Measurements from ENCODE around the gene OPRL1. TPM values are rescaled to one million over a fixed set of nuclear protein-coding genes. Genes with fewer than 3 reads are reported as not detected.

Gene OPRL1
- total and polyA plus RNA-seq, 2 donors (not counting 1 experiment from before 2014, with no cell fraction given): 0.49 to 4.1 TPM

- H2AFZ ChIP-seq (ENCODE audit: low read length): no peak overlapping the region
- TF ChIP-seq EZH2 (IDR thresholded peaks at IDR 0.05; ENCODE audit: low read length, missing control alignments): no peak
- no peak for TF ChIP-seq CTCF (conservative IDR thresholded peaks at IDR 0.05 in 1 of 2, IDR thresholded peaks at IDR 0.05 in 1 of 2; ENCODE audit: low read depth in 1 of 2, low read length in 2 of 2)
- H3K4me2 ChIP-seq (ENCODE audit: extremely low read depth, insufficient read depth, low read length): no peak overlapping the region
- no peak overlapping the region for H3K27ac ChIP-seq (ENCODE audit: insufficient read depth, low read length)
- no peak for DNase-seq (ENCODE audit: low read depth in 2 of 2)
- H3K4me1 ChIP-seq (ENCODE audit: control insufficient read depth, extremely low read depth, insufficient read depth, low read length): no peaks in the 10 kb centered on the region
- no peaks in the 10 kb centered on the region for H4K20me1 ChIP-seq (ENCODE audit: control insufficient read depth, extremely low read depth, insufficient read depth, low read length)
- H3K36me3 ChIP-seq (ENCODE audit: control insufficient read depth, insufficient read depth, low read length): no peaks in the 10 kb centered on the region
- H3K9ac ChIP-seq (ENCODE audit: insufficient read depth, low read length): no peak overlapping the region
- no peaks in the 10 kb centered on the region for H3K27me3 ChIP-seq (ENCODE audit: control insufficient read depth, insufficient read depth, low read length)
- H3K4me3 ChIP-seq (replicated peaks in 1 of 4; ENCODE audit: control extremely low read depth in 1 of 4, insufficient read depth in 1 of 4, low read depth in 3 of 4, low read length in 4 of 4): no peak overlapping the region
- no peaks in the 10 kb centered on the region for H3K79me2 ChIP-seq (ENCODE audit: control insufficient read depth, insufficient read depth, low read length)
- no peaks in the 10 kb centered on the region for H3K9me3 ChIP-seq (ENCODE audit: control insufficient read depth, insufficient read depth, low read depth, low read length)
These were observed 68.7 kb downstream of the OPRL1 start for GRCh38 chr20:64148581-64148980.

GRCh38 chr20:64149141-64149540 lies 69.3 kb downstream of the OPRL1 start:
- Histone ChIP-seq H4K20me1 (ENCODE audit: control insufficient read depth, extremely low read depth, insufficient read depth, low read length) (no peaks in the 10 kb centered on the region), H3K9me3 (ENCODE audit: control insufficient read depth, insufficient read depth, low read depth, low read length) (no peaks in the 10 kb centered on the region), H3K27ac (ENCODE audit: insufficient read depth, low read length) (no peak overlapping the region), H3K36me3 (ENCODE audit: control insufficient read depth, insufficient read depth, low read length) (no peaks in the 10 kb centered on the region), H3K79me2 (ENCODE audit: control insufficient read depth, insufficient read depth, low read length) (no peaks in the 10 kb centered on the region), H3K9ac (ENCODE audit: insufficient read depth, low read length) (no peak overlapping the region), H3K4me1 (ENCODE audit: control insufficient read depth, extremely low read depth, insufficient read depth, low read length) (no peaks in the 10 kb centered on the region), H2AFZ (ENCODE audit: low read length) (no peak overlapping the region), H3K4me3 (replicated peaks in 1 of 4; ENCODE audit: control extremely low read depth in 1 of 4, insufficient read depth in 1 of 4, low read depth in 3 of 4, low read length in 4 of 4) (no peak overlapping the region), H3K27me3 (ENCODE audit: control insufficient read depth, insufficient read depth, low read length) (no peaks in the 10 kb centered on the region), H3K4me2 (ENCODE audit: extremely low read depth, insufficient read depth, low read length) (no peak overlapping the region)
- TF ChIP-seq EZH2 (IDR thresholded peaks at IDR 0.05; ENCODE audit: low read length, missing control alignments) (no peak), CTCF (conservative IDR thresholded peaks at IDR 0.05 in 1 of 2, IDR thresholded peaks at IDR 0.05 in 1 of 2; ENCODE audit: low read depth in 1 of 2, low read length in 2 of 2) (no peak)
- DNase-seq (ENCODE audit: low read depth in 2 of 2): no peak

- TF ChIP-seq CTCF (conservative IDR thresholded peaks at IDR 0.05 in 1 of 2, IDR thresholded peaks at IDR 0.05 in 1 of 2; ENCODE audit: low read depth in 1 of 2, low read length in 2 of 2) (no peak), EZH2 (IDR thresholded peaks at IDR 0.05; ENCODE audit: low read length, missing control alignments) (no peak)
- Histone ChIP-seq H2AFZ (ENCODE audit: low read length) (no peak overlapping the region), H3K4me2 (ENCODE audit: extremely low read depth, insufficient read depth, low read length) (no peak overlapping the region), H3K36me3 (ENCODE audit: control insufficient read depth, insufficient read depth, low read length) (no peaks in the 10 kb centered on the region), H3K9me3 (ENCODE audit: control insufficient read depth, insufficient read depth, low read depth, low read length) (no peaks in the 10 kb centered on the region), H3K79me2 (ENCODE audit: control insufficient read depth, insufficient read depth, low read length) (no peaks in the 10 kb centered on the region), H3K4me3 (replicated peaks in 1 of 4; ENCODE audit: control extremely low read depth in 1 of 4, insufficient read depth in 1 of 4, low read depth in 3 of 4, low read length in 4 of 4) (no peak overlapping the region), H4K20me1 (ENCODE audit: control insufficient read depth, extremely low read depth, insufficient read depth, low read length) (no peaks in the 10 kb centered on the region), H3K27ac (ENCODE audit: insufficient read depth, low read length) (no peak overlapping the region), H3K4me1 (ENCODE audit: control insufficient read depth, extremely low read depth, insufficient read depth, low read length) (no peaks in the 10 kb centered on the region), H3K27me3 (ENCODE audit: control insufficient read depth, insufficient read depth, low read length) (no peaks in the 10 kb centered on the region), H3K9ac (ENCODE audit: insufficient read depth, low read length) (no peak overlapping the region)
- DNase-seq (ENCODE audit: low read depth in 2 of 2): no peak
These were observed 70.1 kb downstream of the OPRL1 start for GRCh38 chr20:64149809-64150560.

Other genes with a start within 250 kb of the OPRL1 start
- gene ZBTB46, start 248.8 kb upstream of the OPRL1 start, total RNA-seq: 2.8 and 4.5 TPM in 2 replicates
- 0.53 and 0.96 TPM in 2 replicates for gene ZBTB46, start 248.8 kb upstream of the OPRL1 start, polyA plus RNA-seq
- not detected in 2 replicates for gene ABHD16B, start 218.6 kb upstream of the OPRL1 start, total RNA-seq
- gene ABHD16B, start 218.6 kb upstream of the OPRL1 start, polyA plus RNA-seq: not detected in 2 replicates
- 84.2 and 123 TPM in 2 replicates for gene TPD52L2, start 214.8 kb upstream of the OPRL1 start, total RNA-seq
- 212 and 227 TPM in 2 replicates for gene TPD52L2, start 214.8 kb upstream of the OPRL1 start, polyA plus RNA-seq
- gene DNAJC5, start 185.0 kb upstream of the OPRL1 start, total RNA-seq: 35.7 and 48.9 TPM in 2 replicates
- gene DNAJC5, start 185.0 kb upstream of the OPRL1 start, polyA plus RNA-seq: 29.2 and 29.6 TPM in 2 replicates
- 20.8 and 27.9 TPM in 2 replicates for gene UCKL1, start 123.7 kb upstream of the OPRL1 start, total RNA-seq
- 16.4 and 16.7 TPM in 2 replicates for gene UCKL1, start 123.7 kb upstream of the OPRL1 start, polyA plus RNA-seq
- 6.4 and 8.4 TPM in 2 replicates for gene ZNF512B, start 110.2 kb upstream of the OPRL1 start, total RNA-seq
- gene ZNF512B, start 110.2 kb upstream of the OPRL1 start, polyA plus RNA-seq: 3.5 and 3.7 TPM in 2 replicates
- 0.77 and 0.99 TPM in 2 replicates for gene SAMD10, start 100.4 kb upstream of the OPRL1 start, total RNA-seq
- 0.37 and 0.86 TPM in 2 replicates for gene SAMD10, start 100.4 kb upstream of the OPRL1 start, polyA plus RNA-seq
- gene PRPF6, start 99.0 kb upstream of the OPRL1 start, total RNA-seq: 52.0 and 55.2 TPM in 2 replicates
- gene PRPF6, start 99.0 kb upstream of the OPRL1 start, polyA plus RNA-seq: 28.2 and 40.5 TPM in 2 replicates
- 0.26 and 0.66 TPM in 2 replicates for gene C20orf204, start 43.9 kb upstream of the OPRL1 start, total RNA-seq
- gene C20orf204, start 43.9 kb upstream of the OPRL1 start, polyA plus RNA-seq: 0.02 TPM in 2 replicates
- gene SOX18, start 30.4 kb upstream of the OPRL1 start, total RNA-seq: not detected in 2 replicates
- gene SOX18, start 30.4 kb upstream of the OPRL1 start, polyA plus RNA-seq: not detected in 2 replicates
- gene TCEA2, start 16.9 kb upstream of the OPRL1 start, total RNA-seq: 23.9 and 25.2 TPM in 2 replicates
- 12.7 and 17.1 TPM in 2 replicates for gene TCEA2, start 16.9 kb upstream of the OPRL1 start, polyA plus RNA-seq
- 9.1 and 11.6 TPM in 2 replicates for gene RGS19, start 564 bp upstream of the OPRL1 start, total RNA-seq
- 5.5 and 5.8 TPM in 2 replicates for gene RGS19, start 564 bp upstream of the OPRL1 start, polyA plus RNA-seq
- gene LKAAEAR1, start 4.3 kb downstream of the OPRL1 start, total RNA-seq: not detected in 2 replicates
- gene LKAAEAR1, start 4.3 kb downstream of the OPRL1 start, polyA plus RNA-seq: not detected in 2 replicates
- not detected in 2 replicates for gene NPBWR2, start 27.5 kb downstream of the OPRL1 start, total RNA-seq
- not detected in 2 replicates for gene NPBWR2, start 27.5 kb downstream of the OPRL1 start, polyA plus RNA-seq
- not detected in 2 replicates for gene MYT1, start 84.4 kb downstream of the OPRL1 start, total RNA-seq
- not detected in 2 replicates for gene MYT1, start 84.4 kb downstream of the OPRL1 start, polyA plus RNA-seq
- 39.5 and 68.8 TPM in 2 replicates for gene PCMTD2, start 175.7 kb downstream of the OPRL1 start, total RNA-seq
- gene PCMTD2, start 175.7 kb downstream of the OPRL1 start, polyA plus RNA-seq: 28.8 and 42.9 TPM in 2 replicates